ENCODE data around the gene SNRNP25. TPM values are rescaled to one million over a fixed set of nuclear protein-coding genes. Genes with fewer than 3 reads are reported as not detected.

The SNRNP25 gene
- total RNA-seq, 1 donor from 2014 or later = 28.6 TPM

- no peak for DNase-seq (ENCODE audit: extremely low spot score, unreplicated experiment)
- no peak for TF ChIP-seq CTCF (IDR thresholded peaks at IDR 0.05)
- Mint-ChIP-seq H3K9me3 (ENCODE audit: unreplicated experiment) (no peaks in the 10 kb centered on the region), H3K4me3 (ENCODE audit: unreplicated experiment) (no peak overlapping the region), H3K27ac (ENCODE audit: unreplicated experiment) (peak overlapping the region; percentile 47), H3K36me3 (ENCODE audit: unreplicated experiment) (peaks cover 4% of the 10 kb centered on the region), H3K4me1 (ENCODE audit: unreplicated experiment) (peaks cover 46% of the 10 kb centered on the region), H3K27me3 (ENCODE audit: unreplicated experiment) (no peaks in the 10 kb centered on the region)
Observed at GRCh38 chr16:67183-67791, 13.7 kb downstream of the SNRNP25 start.

GRCh38 chr16:67884-68789 lies 14.5 kb downstream of the SNRNP25 start:
- no peak overlapping the region for H3K4me3 Mint-ChIP-seq (ENCODE audit: unreplicated experiment)
- peaks cover 50% of the 10 kb centered on the region for H3K4me1 Mint-ChIP-seq (ENCODE audit: unreplicated experiment)
- TF ChIP-seq CTCF (IDR thresholded peaks at IDR 0.05) = no peak
- H3K36me3 Mint-ChIP-seq (ENCODE audit: unreplicated experiment) = peaks cover 4% of the 10 kb centered on the region
- no peaks in the 10 kb centered on the region for H3K9me3 Mint-ChIP-seq (ENCODE audit: unreplicated experiment)
- H3K27me3 Mint-ChIP-seq (ENCODE audit: unreplicated experiment) = no peaks in the 10 kb centered on the region
- H3K27ac Mint-ChIP-seq (ENCODE audit: unreplicated experiment) = peak overlapping the region; percentile 66
- no peak for DNase-seq (ENCODE audit: extremely low spot score, unreplicated experiment)

- DNase-seq (ENCODE audit: extremely low spot score, unreplicated experiment) = no peak
- Mint-ChIP-seq H3K36me3 (ENCODE audit: unreplicated experiment) (peaks cover 2% of the 10 kb centered on the region), H3K27me3 (ENCODE audit: unreplicated experiment) (no peaks in the 10 kb centered on the region), H3K27ac (ENCODE audit: unreplicated experiment) (peak overlapping the region; percentile 75), H3K4me1 (ENCODE audit: unreplicated experiment) (peaks cover 60% of the 10 kb centered on the region), H3K9me3 (ENCODE audit: unreplicated experiment) (no peaks in the 10 kb centered on the region), H3K4me3 (ENCODE audit: unreplicated experiment) (peak overlapping the region; percentile 18)
- TF ChIP-seq CTCF (IDR thresholded peaks at IDR 0.05) = no peak
Observed at GRCh38 chr16:69181-69580, 15.6 kb downstream of the SNRNP25 start.

- Mint-ChIP-seq H3K27me3 (ENCODE audit: unreplicated experiment) (no peaks in the 10 kb centered on the region), H3K36me3 (ENCODE audit: unreplicated experiment) (no peaks in the 10 kb centered on the region), H3K9me3 (ENCODE audit: unreplicated experiment) (no peaks in the 10 kb centered on the region), H3K4me3 (ENCODE audit: unreplicated experiment) (peak overlapping the region; percentile 82), H3K4me1 (ENCODE audit: unreplicated experiment) (peaks cover 72% of the 10 kb centered on the region), H3K27ac (ENCODE audit: unreplicated experiment) (peak overlapping the region; percentile 90)
- no peak for DNase-seq (ENCODE audit: extremely low spot score, unreplicated experiment)
- no peak for TF ChIP-seq CTCF (IDR thresholded peaks at IDR 0.05)
Observed at GRCh38 chr16:71210-71539, 17.5 kb downstream of the SNRNP25 start.

Data from osteocyte (in vitro differentiated cells).